ENCODE measurements around the gene NDC1. TPM values are rescaled to one million over a fixed set of nuclear protein-coding genes. Genes with fewer than 3 reads are reported as not detected.

The NDC1 gene
- total RNA-seq, 1 donor from 2014 or later: 9.8 TPM

GRCh38 chr1:53728196-53728595 lies 109.9 kb downstream of the NDC1 start:
- H3K9me3 Mint-ChIP-seq (ENCODE audit: unreplicated experiment): no peaks in the 10 kb centered on the region
- H3K4me3 Mint-ChIP-seq (ENCODE audit: unreplicated experiment): no peak overlapping the region
- TF ChIP-seq CTCF (IDR thresholded peaks at IDR 0.05): no peak
- H3K36me3 Mint-ChIP-seq (ENCODE audit: unreplicated experiment): peaks cover 10% of the 10 kb centered on the region
- peak overlapping the region; percentile 97 for H3K27ac Mint-ChIP-seq (ENCODE audit: unreplicated experiment)
- DNase-seq (ENCODE audit: extremely low spot score, unreplicated experiment): no peak
- H3K27me3 Mint-ChIP-seq (ENCODE audit: unreplicated experiment): no peaks in the 10 kb centered on the region
- peaks cover 81% of the 10 kb centered on the region for H3K4me1 Mint-ChIP-seq (ENCODE audit: unreplicated experiment)

- H3K36me3 Mint-ChIP-seq (ENCODE audit: unreplicated experiment): peaks cover 10% of the 10 kb centered on the region
- no peak overlapping the region for H3K4me3 Mint-ChIP-seq (ENCODE audit: unreplicated experiment)
- no peaks in the 10 kb centered on the region for H3K9me3 Mint-ChIP-seq (ENCODE audit: unreplicated experiment)
- TF ChIP-seq CTCF (IDR thresholded peaks at IDR 0.05): no peak
- H3K27me3 Mint-ChIP-seq (ENCODE audit: unreplicated experiment): no peaks in the 10 kb centered on the region
- H3K27ac Mint-ChIP-seq (ENCODE audit: unreplicated experiment): peak overlapping the region; percentile 97
- H3K4me1 Mint-ChIP-seq (ENCODE audit: unreplicated experiment): peaks cover 76% of the 10 kb centered on the region
- DNase-seq (ENCODE audit: extremely low spot score, unreplicated experiment): no peak
Measured at GRCh38 chr1:53727461-53728092, 110.5 kb downstream of the NDC1 start.

- TF ChIP-seq CTCF (IDR thresholded peaks at IDR 0.05): no peak
- no peaks in the 10 kb centered on the region for H3K9me3 Mint-ChIP-seq (ENCODE audit: unreplicated experiment)
- DNase-seq (ENCODE audit: extremely low spot score, unreplicated experiment): no peak
Measured at GRCh38 chr1:53726009-53726600, 112.0 kb downstream of the NDC1 start.

GRCh38 chr1:53725238-53725689 lies 112.8 kb downstream of the NDC1 start:
- peak; percentile 32 for TF ChIP-seq CTCF (IDR thresholded peaks at IDR 0.05)
- Mint-ChIP-seq H3K9me3 (ENCODE audit: unreplicated experiment) (no peaks in the 10 kb centered on the region), H3K4me1 (ENCODE audit: unreplicated experiment) (peaks cover 65% of the 10 kb centered on the region), H3K36me3 (ENCODE audit: unreplicated experiment) (peaks cover 10% of the 10 kb centered on the region), H3K27ac (ENCODE audit: unreplicated experiment) (no peak overlapping the region), H3K4me3 (ENCODE audit: unreplicated experiment) (no peak overlapping the region), H3K27me3 (ENCODE audit: unreplicated experiment) (no peaks in the 10 kb centered on the region)
- no peak for DNase-seq (ENCODE audit: extremely low spot score, unreplicated experiment)

More at GRCh38 chr1:53726009-53726600, 112.0 kb downstream of the NDC1 start:
- H3K36me3 Mint-ChIP-seq (ENCODE audit: unreplicated experiment): peaks cover 10% of the 10 kb centered on the region
- peaks cover 72% of the 10 kb centered on the region for H3K4me1 Mint-ChIP-seq (ENCODE audit: unreplicated experiment)
- H3K4me3 Mint-ChIP-seq (ENCODE audit: unreplicated experiment): no peak overlapping the region
- H3K27me3 Mint-ChIP-seq (ENCODE audit: unreplicated experiment): no peaks in the 10 kb centered on the region
- H3K27ac Mint-ChIP-seq (ENCODE audit: unreplicated experiment): peak overlapping the region; percentile 23

GRCh38 chr1:53722025-53722424 lies 116.1 kb downstream of the NDC1 start:
- Mint-ChIP-seq H3K27ac (ENCODE audit: unreplicated experiment) (no peak overlapping the region), H3K4me1 (ENCODE audit: unreplicated experiment) (peaks cover 32% of the 10 kb centered on the region), H3K9me3 (ENCODE audit: unreplicated experiment) (no peaks in the 10 kb centered on the region), H3K27me3 (ENCODE audit: unreplicated experiment) (no peaks in the 10 kb centered on the region), H3K36me3 (ENCODE audit: unreplicated experiment) (peaks cover 14% of the 10 kb centered on the region), H3K4me3 (ENCODE audit: unreplicated experiment) (no peak overlapping the region)
- no peak for TF ChIP-seq CTCF (IDR thresholded peaks at IDR 0.05)
- no peak for DNase-seq (ENCODE audit: extremely low spot score, unreplicated experiment)
